Spleen (tissue), 7 donors: ENCODE results near the gene SLC35G4.

Experiments used
- CTCF ChIP-seq, 11 experiments: fragments of 200-600 bp in 7 of 11; fragments of 450-650 bp in 4 of 11; sonication (generic) in 4 of 11; IDR thresholded peaks in 8 of 11; conservative IDR thresholded peaks in 3 of 11; 1 replicate in 7 of 11; 2 replicates in 4 of 11; pipeline versions ENCODE4 v1.4.0 to v1.8.0; 2016 to 2021; ENCODE audit warnings: antibody characterized with exemption in 11 of 11, inconsistent platforms in 4 of 11, mild to moderate bottlenecking in 1 of 11
- POLR2A ChIP-seq, 3 donors: fragments of 450-650 bp; IDR thresholded peaks; one replicate each; pipeline ENCODE4 v1.5.1; 2017; ENCODE audit warnings: antibody characterized with exemption in 3 of 3, mild to moderate bottlenecking in 1 of 3
- POLR2AphosphoS5 ChIP-seq, 3 donors: sonication (generic); formaldehyde crosslinking; IDR thresholded peaks; one replicate each; pipeline ENCODE4 v1.5.1; 2017; ENCODE audit warnings: antibody characterized with exemption in 3 of 3
- donor health status: DM: no; HTN: no; CAD: no; lungs with moderate emphysema.
- donor health status: DM: no; HTN: no; CAD: no.
- donor health status: DM: no; HTN: no; CAD: no.

DNA sequence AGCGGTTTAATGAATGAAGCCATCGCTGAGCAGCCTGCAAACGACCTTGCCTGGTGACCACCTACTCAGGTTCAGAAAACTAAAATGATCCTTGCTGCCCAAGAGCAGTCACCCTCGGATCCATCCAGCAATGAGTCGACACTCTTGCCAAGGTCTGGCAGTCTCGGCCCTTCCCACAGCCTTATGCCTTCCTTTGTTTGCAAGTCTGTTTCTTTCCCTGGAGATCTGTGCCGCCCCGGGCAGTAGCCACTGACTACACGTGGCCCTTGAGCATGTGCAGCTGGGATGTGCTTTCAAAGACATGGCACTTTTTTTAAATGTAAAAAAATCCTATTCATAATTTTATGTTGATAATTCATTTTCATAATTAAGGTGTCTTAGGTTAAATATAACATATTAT lies 37.2 kb upstream of the SLC35G4 start:
- no peak for TF ChIP-seq CTCF (IDR thresholded peaks at IDR 0.05 in 8 of 11, conservative IDR thresholded peaks at IDR 0.05 in 3 of 11)
- no peak for TF ChIP-seq POLR2AphosphoS5 (IDR thresholded peaks at IDR 0.05)
- no peak for TF ChIP-seq POLR2A (IDR thresholded peaks at IDR 0.05)
